Neutrophil (primary cell): ENCODE measurements around the gene SSR3.

ENCODE experiments used
- H3K27ac ChIP-seq: fragments of 200-600 bp; sonication (generic); 2 replicates; pipeline ENCODE4 v1.5.1; 2016; ENCODE audit warnings: mild to moderate bottlenecking, moderate library complexity
- H3K27me3 ChIP-seq: fragments of 200-600 bp; sonication (generic); 2 replicates; pipeline ENCODE4 v1.6.0; 2016; ENCODE audit warnings: mild to moderate bottlenecking
- H3K36me3 ChIP-seq: fragments of 200-600 bp; sonication (generic); 2 replicates; pipeline ENCODE4 v1.5.1; 2017
- H3K4me1 ChIP-seq, 2 experiments: fragments of 200-600 bp in 1 of 2; sonication (generic) in 1 of 2; 1 replicate in 1 of 2; 2 replicates in 1 of 2; pipeline versions ENCODE4 v1.5.1 to v1.6.1; 2013 to 2016; ENCODE audit warnings: low read depth in 1 of 2, low read length in 1 of 2, mild to moderate bottlenecking in 1 of 2, moderate library complexity in 1 of 2; ENCODE audit not compliant: control insufficient read depth in 1 of 2, insufficient read depth in 1 of 2
- H3K4me3 ChIP-seq, 2 experiments: fragments of 200-600 bp in 1 of 2; sonication (generic) in 1 of 2; 1 replicate in 1 of 2; 2 replicates in 1 of 2; pipeline ENCODE4 v1.5.1; 2013 to 2016; ENCODE audit warnings: low read depth in 1 of 2, low read length in 1 of 2, mild to moderate bottlenecking in 1 of 2, moderate library complexity in 1 of 2
- H3K9me3 ChIP-seq: fragments of 200-600 bp; sonication (generic); 2 replicates; pipeline ENCODE4 v1.5.1; 2016
- CTCF ChIP-seq: fragments of 200-600 bp; sonication (generic); IDR thresholded peaks from 2 replicates; pipeline ENCODE4 v1.5.1; 2016; ENCODE audit warnings: antibody characterized with exemption

The SSR3 gene

DNA sequence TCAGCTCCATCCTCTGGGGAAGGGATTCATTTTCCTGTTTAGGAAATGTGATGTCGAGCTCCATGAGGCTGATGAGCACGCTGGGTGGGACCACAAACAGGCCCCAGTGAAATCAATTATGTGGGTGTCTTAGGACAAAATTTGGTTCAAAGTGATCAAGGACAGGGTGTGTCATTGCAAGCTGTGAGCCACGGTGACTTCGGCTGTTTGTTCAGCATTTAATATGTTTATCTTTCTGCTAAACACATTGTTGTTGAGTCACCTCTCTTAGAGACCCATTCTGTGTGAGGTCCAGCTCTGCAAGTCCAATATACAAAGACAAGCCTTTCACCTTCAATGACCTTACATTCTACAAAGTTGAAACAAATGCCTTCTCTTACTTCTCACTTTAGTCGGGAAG, 41.3 kb downstream of the SSR3 start:
- no peak overlapping the region for H3K27ac ChIP-seq
- no peak overlapping the region for H3K4me3 ChIP-seq
- no peaks in the 10 kb centered on the region for H3K4me1 ChIP-seq
- peaks cover 39% of the 10 kb centered on the region for H3K27me3 ChIP-seq
- H3K9me3 ChIP-seq, result no peaks in the 10 kb centered on the region
- no peaks in the 10 kb centered on the region for H3K36me3 ChIP-seq
- no peak for TF ChIP-seq CTCF

DNA sequence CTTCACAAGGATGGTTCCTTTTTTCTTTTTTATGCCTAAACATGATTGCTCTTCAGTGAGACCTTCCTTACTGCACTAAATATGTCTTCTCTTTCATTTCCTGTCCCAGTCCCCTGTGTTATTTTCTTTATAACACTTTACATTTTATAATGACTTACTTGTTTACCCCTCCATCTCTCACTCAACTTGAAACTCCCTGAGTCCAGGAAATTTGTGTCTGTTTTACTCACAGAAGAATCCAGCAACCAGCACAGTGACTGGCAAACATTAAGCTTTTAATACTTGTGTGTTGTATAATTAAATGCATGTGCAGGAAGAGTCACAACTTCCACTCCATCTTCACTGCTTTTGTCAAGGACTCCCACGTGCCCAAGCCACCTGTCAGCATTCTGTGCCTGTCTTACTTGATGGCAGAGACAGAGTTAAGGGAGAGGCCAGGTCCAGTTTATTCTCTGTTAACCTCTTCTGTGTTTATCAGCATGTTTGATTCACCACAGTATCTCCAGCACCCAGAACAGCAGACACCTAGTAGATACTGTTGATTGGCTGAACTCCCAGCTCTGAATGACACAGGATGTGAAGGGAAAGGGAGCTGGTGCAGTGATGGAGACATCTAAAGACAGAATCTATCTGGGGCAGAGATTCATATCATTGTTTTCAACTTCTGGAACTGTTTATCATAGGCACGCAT, 42.8 kb downstream of the SSR3 start:
- Histone ChIP-seq H3K4me1 (no peaks in the 10 kb centered on the region), H3K4me3 (no peak overlapping the region), H3K27me3 (peaks cover 27% of the 10 kb centered on the region), H3K9me3 (no peaks in the 10 kb centered on the region), H3K27ac (no peak overlapping the region), H3K36me3 (no peaks in the 10 kb centered on the region)
- TF ChIP-seq CTCF, result no peak

DNA sequence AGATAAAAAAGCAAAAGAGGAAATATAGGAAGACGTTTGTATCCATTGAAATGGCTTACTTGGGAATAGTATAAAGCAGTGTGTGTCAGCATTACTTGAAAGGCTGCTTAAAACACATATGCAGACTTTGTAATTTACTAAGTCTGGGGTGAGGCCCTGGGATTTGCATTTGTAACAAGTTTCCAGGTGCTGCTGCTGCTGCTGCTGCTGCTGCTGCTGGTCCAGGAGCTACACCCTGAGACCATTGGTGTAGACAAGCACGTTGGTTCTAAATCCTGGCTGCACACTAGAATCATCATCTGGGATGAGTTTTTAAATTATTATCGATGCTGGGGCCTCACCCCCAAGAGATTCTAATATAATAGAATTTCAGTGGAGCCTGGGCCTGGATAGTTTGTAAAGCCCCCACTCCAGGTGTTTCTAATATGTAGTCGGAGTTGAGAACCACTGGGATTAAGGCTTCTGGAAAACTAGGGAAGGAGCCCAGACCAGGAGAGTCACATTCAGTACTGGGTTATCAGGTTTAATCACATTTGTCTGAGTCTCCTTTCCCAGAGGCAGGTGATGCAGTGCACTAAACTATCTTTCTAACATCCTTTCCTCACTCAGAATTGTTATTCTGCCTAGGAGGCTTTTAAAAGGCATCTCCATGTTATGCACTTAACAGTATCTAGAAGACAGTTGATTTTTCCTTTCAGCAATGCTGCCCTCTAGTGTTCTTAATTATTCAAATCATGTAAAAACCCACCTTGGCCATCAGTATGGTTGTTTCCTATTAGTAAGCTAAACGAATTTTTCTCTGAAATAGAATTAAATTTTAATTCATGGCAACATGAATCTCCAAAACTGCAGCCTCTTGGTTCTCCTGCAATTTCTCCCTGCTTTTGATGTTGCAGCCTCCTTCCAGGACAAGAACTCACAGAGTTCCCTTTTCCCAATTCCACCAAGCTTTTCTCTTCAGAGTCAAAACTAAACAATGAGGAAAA, 45.4 kb downstream of the SSR3 start:
- Histone ChIP-seq H3K4me1 (no peaks in the 10 kb centered on the region), H3K36me3 (no peaks in the 10 kb centered on the region)

DNA sequence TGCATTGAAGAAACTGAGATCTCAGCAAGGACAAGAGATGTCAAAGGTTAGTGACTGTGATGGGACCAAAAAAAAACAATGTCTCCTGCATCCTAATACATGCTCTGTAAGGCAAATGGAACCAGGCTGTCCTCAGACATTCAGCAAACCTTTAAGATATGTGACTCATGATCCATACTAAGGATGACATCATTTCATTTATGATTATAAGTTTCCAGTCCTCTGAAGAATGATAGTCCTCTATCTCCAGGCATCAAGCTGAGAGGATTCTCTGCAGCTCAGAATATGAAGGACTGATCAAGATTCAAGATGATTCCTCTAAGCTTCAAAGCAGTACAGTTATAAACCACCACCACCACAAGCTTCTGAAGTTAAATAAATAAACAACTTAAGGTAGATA, 47.6 kb downstream of the SSR3 start:
- Histone ChIP-seq H3K9me3 (no peaks in the 10 kb centered on the region), H3K27me3 (peaks cover 8% of the 10 kb centered on the region), H3K4me1 (no peaks in the 10 kb centered on the region), H3K27ac (no peak overlapping the region), H3K36me3 (no peaks in the 10 kb centered on the region), H3K4me3 (no peak overlapping the region)
- no peak for TF ChIP-seq CTCF

More for the DNA sequence above, 45.4 kb downstream of the SSR3 start:
- Histone ChIP-seq H3K27me3 (peaks cover 3% of the 10 kb centered on the region), H3K27ac (no peak overlapping the region), H3K9me3 (no peaks in the 10 kb centered on the region), H3K4me3 (no peak overlapping the region)
- no peak for TF ChIP-seq CTCF

GRCh38 chr3:156498307-156498706, 56.6 kb downstream of the SSR3 start:
- TF ChIP-seq CTCF, result no peak
- Histone ChIP-seq H3K27me3 (peaks cover 3% of the 10 kb centered on the region), H3K36me3 (no peaks in the 10 kb centered on the region), H3K27ac (no peak overlapping the region), H3K9me3 (no peaks in the 10 kb centered on the region), H3K4me1 (no peaks in the 10 kb centered on the region), H3K4me3 (no peak overlapping the region)
